Measurements from ENCODE around the gene ARSI.

DNA sequence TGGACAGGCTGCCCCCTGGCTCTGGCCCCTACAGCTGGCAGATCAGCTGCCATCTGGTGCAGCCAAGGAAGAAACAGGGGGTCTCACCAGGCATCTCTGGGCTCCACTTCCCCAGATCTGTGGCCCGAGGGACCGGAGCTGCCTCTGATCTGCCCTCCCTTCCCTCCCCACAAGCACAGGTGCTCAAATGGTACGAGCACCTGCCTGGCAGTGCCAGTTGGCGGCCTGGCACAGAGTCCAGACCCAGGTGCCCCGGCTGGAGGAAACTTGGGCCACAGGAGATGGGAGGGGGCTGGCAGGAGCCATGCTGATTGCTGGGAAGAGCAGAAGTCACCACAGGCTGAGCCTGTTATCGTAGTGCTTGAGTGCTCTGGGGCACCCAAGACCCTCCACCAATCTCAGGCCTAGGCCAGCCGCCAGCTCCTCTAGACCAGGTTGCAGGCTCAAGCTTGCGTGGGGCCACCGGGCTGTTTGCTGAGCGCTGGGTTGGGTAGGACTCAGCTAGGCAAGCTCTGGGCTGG is 8.1 kb downstream of the ARSI start:
- TF ChIP-seq EGR1 (IDR thresholded peaks at IDR 0.05; ENCODE audit: low read depth in 2 of 2) (no peak), CTCF (IDR thresholded peaks at IDR 0.05; ENCODE audit: low read depth, low read length, missing input control) (no peak), TAF1 (conservative IDR thresholded peaks at IDR 0.05) (no peak), SP1 (IDR thresholded peaks at IDR 0.05) (no peak), FOXA1 (IDR thresholded peaks at IDR 0.05) (no peak)
- TF ChIP-seq, protein P1, sequence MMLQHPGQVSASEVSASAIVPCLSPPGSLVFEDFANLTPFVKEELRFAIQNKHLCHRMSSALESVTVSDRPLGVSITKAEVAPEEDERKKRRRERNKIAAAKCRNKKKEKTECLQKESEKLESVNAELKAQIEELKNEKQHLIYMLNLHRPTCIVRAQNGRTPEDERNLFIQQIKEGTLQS (IDR thresholded peaks at IDR 0.05) = no peak

Data from liver (tissue), 3 donors.